SK-N-SH (cell line): ENCODE data around the gene PTK7.

Experiments
- CTCF ChIP-seq: fragments of 200-600 bp; sonication (generic); IDR thresholded peaks from 2 replicates; pipeline ENCODE4 v1.6.1; 2017; ENCODE audit warnings: antibody characterized with exemption, mild to moderate bottlenecking, moderate library complexity
- EP300 ChIP-seq, 2 experiments: IDR thresholded peaks; 2 replicates each; pipeline versions ENCODE4 v1.4.0 to v1.6.1; 2012; ENCODE audit warnings: borderline replicate concordance in 1 of 2, low read depth in 1 of 2, low read length in 1 of 2
- EZH2phosphoT487 ChIP-seq: fragments of 200-600 bp; sonication (generic); IDR thresholded peaks from 2 replicates; pipeline ENCODE4 v1.6.1; 2017; ENCODE audit warnings: low read depth, mixed run types, mild to moderate bottlenecking, antibody characterized with exemption, moderate library complexity, borderline replicate concordance
- FOSL2 ChIP-seq: IDR thresholded peaks from 2 replicates; pipeline ENCODE4 v1.4.0; 2012; ENCODE audit warnings: low read depth, mild to moderate bottlenecking, moderate library complexity, borderline replicate concordance
- GABPA ChIP-seq: IDR thresholded peaks from 2 replicates; pipeline ENCODE4 v1.4.0; 2012; ENCODE audit warnings: low read depth, mild to moderate bottlenecking
- MAX ChIP-seq: IDR thresholded peaks from 2 replicates; pipeline ENCODE4 v1.4.0; 2012; ENCODE audit warnings: low read depth
- MXI1 ChIP-seq: IDR thresholded peaks from 2 replicates; pipeline ENCODE4 v1.6.1; 2012; ENCODE audit warnings: mild to moderate bottlenecking, low read depth, low read length, improper control_type of control experiment
- POLR2AphosphoS5 ChIP-seq: IDR thresholded peaks from 2 replicates; pipeline ENCODE4 v1.6.1; 2012; ENCODE audit warnings: low read depth, low read length
- RAD21 ChIP-seq: IDR thresholded peaks from 2 replicates; pipeline ENCODE4 v1.6.1; 2012; ENCODE audit warnings: mild to moderate bottlenecking, low read length
- REST ChIP-seq: IDR thresholded peaks from 2 replicates; pipeline ENCODE4 v1.6.1; 2012; ENCODE audit warnings: mild to moderate bottlenecking, low read depth, low read length, moderate library complexity
- TCF12 ChIP-seq: IDR thresholded peaks from 2 replicates; pipeline ENCODE4 v1.4.0; 2012
- TEAD4 ChIP-seq: IDR thresholded peaks from 2 replicates; pipeline ENCODE4 v1.4.0; 2012; ENCODE audit warnings: mild to moderate bottlenecking, borderline replicate concordance; ENCODE audit not compliant: insufficient read depth
- USF2 ChIP-seq: fragments of 150-350 bp; IDR thresholded peaks from 2 replicates; pipeline ENCODE4 v1.6.1; 2017; ENCODE audit warnings: antibody characterized with exemption, low read length, low read depth, borderline replicate concordance
- YY1 ChIP-seq: IDR thresholded peaks from 2 replicates; pipeline ENCODE4 v1.4.0; 2012; ENCODE audit warnings: low read depth, mild to moderate bottlenecking

GRCh38 chr6:43061861-43062260 is 14.3 kb upstream of the PTK7 start:
- TF ChIP-seq CTCF, result no peak
- no peak for TF ChIP-seq USF2
- TF ChIP-seq RAD21, result no peak
- no peak for TF ChIP-seq POLR2AphosphoS5
- no peak for TF ChIP-seq FOSL2
- TF ChIP-seq YY1, result no peak
- TF ChIP-seq MAX, result no peak
- TF ChIP-seq EP300 (IDR thresholded peaks at IDR 0.05; ENCODE audit: borderline replicate concordance in 1 of 2, low read depth in 1 of 2, low read length in 1 of 2), result no peak
- TF ChIP-seq GABPA, result no peak
- TF ChIP-seq EZH2phosphoT487, result no peak
- no peak for TF ChIP-seq TCF12
- no peak for TF ChIP-seq REST
- no peak for TF ChIP-seq TEAD4
- TF ChIP-seq MXI1, result no peak
